WTC11 (cell line): ENCODE data around the gene EIF4G1. TPM values are rescaled to one million over a fixed set of nuclear protein-coding genes. Genes with fewer than 3 reads are reported as not detected.

Experiments used
- ATAC-seq: fragments of 200-7000 bp; cut with Tn5 transposase; 2 replicates; pipeline ENCODE4 v1.10.0; 2021; ENCODE audit warnings: mild to moderate bottlenecking, moderate library complexity
- CTCF ChIA-PET: fragments of 300-600 bp; sonication (Branson Sonifier 250); formaldehyde crosslinking; loops from one replicate; lab custom pipeline; 2021; ENCODE audit warnings: antibody characterized with exemption; lab: Charles Lee
- POLR2A ChIA-PET: fragments of 350-600 bp; sonication (Branson Sonifier 250); formaldehyde crosslinking; loops from one replicate; lab custom pipeline; 2021; ENCODE audit warnings: antibody characterized with exemption; lab: Charles Lee
- DNase-seq: peaks from one replicate; pipeline ENCODE4 v3.0.0; 2021; ENCODE audit warnings: low spot score
- H3K27ac Mint-ChIP-seq: 2 replicates; pipeline ENCODE4 v1.8.0; 2021; ENCODE audit warnings: mixed read lengths
- H3K27me3 Mint-ChIP-seq: 2 replicates; pipeline ENCODE4 v1.8.0; 2021; ENCODE audit warnings: low read depth, mild to moderate bottlenecking, moderate library complexity, mixed read lengths
- H3K36me3 Mint-ChIP-seq: 2 replicates; pipeline ENCODE4 v1.8.0; 2021; ENCODE audit warnings: mixed read lengths
- H3K4me1 Mint-ChIP-seq: 2 replicates; pipeline ENCODE4 v1.8.0; 2022; ENCODE audit warnings: mixed read lengths
- H3K4me3 Mint-ChIP-seq: 2 replicates; pipeline ENCODE4 v1.8.0; 2021; ENCODE audit warnings: mild to moderate bottlenecking, moderate library complexity, mixed read lengths
- H3K9me3 Mint-ChIP-seq: 2 replicates; pipeline ENCODE4 v1.8.0; 2021; ENCODE audit warnings: mixed read lengths
- ELF4 ChIP-seq: sonication (generic); formaldehyde crosslinking; IDR thresholded peaks from 2 replicates; pipeline ENCODE4 v1.8.1; 2022; ENCODE audit warnings: low read depth, mild to moderate bottlenecking, moderate library complexity, missing genetic modification reagents
- EMX1 ChIP-seq: fragments of 250-450 bp; sonication (Bioruptor Pico); IDR thresholded peaks from 2 replicates; pipeline ENCODE4 v1.8.0; 2021; ENCODE audit warnings: mild to moderate bottlenecking
- JUN ChIP-seq: sonication (generic); formaldehyde crosslinking; IDR thresholded peaks from 2 replicates; pipeline ENCODE4 v1.8.0; 2023; ENCODE audit warnings: mild to moderate bottlenecking, missing genetic modification reagents
- NR1H2 ChIP-seq: sonication (generic); formaldehyde crosslinking; IDR thresholded peaks from 2 replicates; pipeline ENCODE4 v1.9.0; 2021; ENCODE audit warnings: mild to moderate bottlenecking, moderate library complexity, missing genetic modification reagents
- RELA ChIP-seq: sonication (generic); formaldehyde crosslinking; IDR thresholded peaks from 2 replicates; pipeline ENCODE4 v1.8.1; 2022; ENCODE audit warnings: missing genetic modification reagents, mild to moderate bottlenecking, borderline replicate concordance
- SMAD3 ChIP-seq: sonication (generic); formaldehyde crosslinking; IDR thresholded peaks from 2 replicates; pipeline ENCODE4 v1.8.0; 2022; ENCODE audit warnings: missing genetic modification reagents, mild to moderate bottlenecking, borderline replicate concordance
- SOX15 ChIP-seq: fragments of 250-450 bp; sonication (Bioruptor Pico); IDR thresholded peaks from 2 replicates; pipeline ENCODE4 v1.9.0; 2021; ENCODE audit warnings: mild to moderate bottlenecking
- ZNF219 ChIP-seq: sonication (generic); formaldehyde crosslinking; IDR thresholded peaks from 2 replicates; pipeline ENCODE4 v1.8.0; 2023; ENCODE audit warnings: missing genetic modification reagents, mild to moderate bottlenecking, borderline replicate concordance
- ZNF416 ChIP-seq: fragments of 250-450 bp; sonication (Bioruptor Pico); IDR thresholded peaks from 2 replicates; pipeline ENCODE4 v1.9.0; 2021; ENCODE audit warnings: mild to moderate bottlenecking, inconsistent platforms
- total RNA-seq: library from RNA; stranded (reverse); gene quantifications from 3 replicates; pipeline ENCODE4 v1.2.3, GENCODE V29; 2021
- TF ChIP-seq, protein P1 (sequence below): sonication (generic); formaldehyde crosslinking; IDR thresholded peaks from 2 replicates; pipeline ENCODE4 v1.8.1; 2023; ENCODE audit warnings: mild to moderate bottlenecking, missing genetic modification reagents, borderline replicate concordance
- TF ChIP-seq, protein P2 (sequence below): fragments of 250-450 bp; sonication (Bioruptor Pico); conservative IDR thresholded peaks from 2 replicates; pipeline ENCODE4 v1.9.0; 2021; ENCODE audit warnings: mild to moderate bottlenecking
- TF ChIP-seq, protein P3 (sequence below): sonication (generic); formaldehyde crosslinking; IDR thresholded peaks from 2 replicates; pipeline ENCODE4 v1.8.1; 2023; ENCODE audit warnings: mild to moderate bottlenecking, moderate library complexity, missing genetic modification reagents
- TF ChIP-seq, protein P4 (sequence below): sonication (generic); formaldehyde crosslinking; IDR thresholded peaks from 2 replicates; pipeline ENCODE4 v1.8.0; 2022; ENCODE audit warnings: missing genetic modification reagents
- TF ChIP-seq, protein P5 (sequence below): fragments of 250-450 bp; sonication (Bioruptor Pico); IDR thresholded peaks from 2 replicates; pipeline ENCODE4 v1.9.0; 2021; ENCODE audit warnings: moderate library complexity, mild to moderate bottlenecking, inconsistent platforms, borderline replicate concordance
- TF ChIP-seq, protein P6 (sequence below): fragments of 250-450 bp; sonication (Bioruptor Pico); IDR thresholded peaks from 2 replicates; pipeline ENCODE4 v2.1.2; 2022; ENCODE audit warnings: mild to moderate bottlenecking, moderate library complexity

Gene EIF4G1
- total RNA-seq, 1 experiment from 2014 or later = 557 TPM

DNA sequence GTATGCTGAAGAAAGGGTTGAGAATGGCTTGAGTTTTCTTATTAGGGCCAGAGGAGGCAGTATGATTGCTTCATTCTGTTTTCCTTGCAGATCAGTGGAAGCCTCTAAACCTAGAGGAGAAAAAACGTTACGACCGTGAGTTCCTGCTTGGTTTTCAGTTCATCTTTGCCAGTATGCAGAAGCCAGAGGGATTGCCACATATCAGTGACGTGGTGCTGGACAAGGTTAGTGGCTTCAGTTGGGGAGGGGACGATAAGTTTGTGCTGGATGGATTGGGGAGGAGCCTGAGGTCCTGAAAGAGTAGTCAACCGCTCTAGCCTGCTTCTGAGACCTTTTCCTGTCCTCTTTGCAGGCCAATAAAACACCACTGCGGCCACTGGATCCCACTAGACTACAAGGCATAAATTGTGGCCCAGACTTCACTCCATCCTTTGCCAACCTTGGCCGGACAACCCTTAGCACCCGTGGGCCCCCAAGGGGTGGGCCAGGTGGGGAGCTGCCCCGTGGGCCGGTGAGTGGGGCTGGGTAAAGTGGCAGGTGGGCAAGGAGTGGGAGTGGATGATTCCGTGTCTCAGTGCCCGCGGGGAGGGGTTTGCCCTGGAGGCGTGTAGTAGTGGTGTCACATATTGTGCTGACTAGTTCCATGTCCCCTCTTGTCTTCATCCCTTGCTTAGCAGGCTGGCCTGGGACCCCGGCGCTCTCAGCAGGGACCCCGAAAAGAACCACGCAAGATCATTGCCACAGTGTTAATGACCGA lies 8.5 kb downstream of the EIF4G1 start (continued):
- TF ChIP-seq, protein P1, sequence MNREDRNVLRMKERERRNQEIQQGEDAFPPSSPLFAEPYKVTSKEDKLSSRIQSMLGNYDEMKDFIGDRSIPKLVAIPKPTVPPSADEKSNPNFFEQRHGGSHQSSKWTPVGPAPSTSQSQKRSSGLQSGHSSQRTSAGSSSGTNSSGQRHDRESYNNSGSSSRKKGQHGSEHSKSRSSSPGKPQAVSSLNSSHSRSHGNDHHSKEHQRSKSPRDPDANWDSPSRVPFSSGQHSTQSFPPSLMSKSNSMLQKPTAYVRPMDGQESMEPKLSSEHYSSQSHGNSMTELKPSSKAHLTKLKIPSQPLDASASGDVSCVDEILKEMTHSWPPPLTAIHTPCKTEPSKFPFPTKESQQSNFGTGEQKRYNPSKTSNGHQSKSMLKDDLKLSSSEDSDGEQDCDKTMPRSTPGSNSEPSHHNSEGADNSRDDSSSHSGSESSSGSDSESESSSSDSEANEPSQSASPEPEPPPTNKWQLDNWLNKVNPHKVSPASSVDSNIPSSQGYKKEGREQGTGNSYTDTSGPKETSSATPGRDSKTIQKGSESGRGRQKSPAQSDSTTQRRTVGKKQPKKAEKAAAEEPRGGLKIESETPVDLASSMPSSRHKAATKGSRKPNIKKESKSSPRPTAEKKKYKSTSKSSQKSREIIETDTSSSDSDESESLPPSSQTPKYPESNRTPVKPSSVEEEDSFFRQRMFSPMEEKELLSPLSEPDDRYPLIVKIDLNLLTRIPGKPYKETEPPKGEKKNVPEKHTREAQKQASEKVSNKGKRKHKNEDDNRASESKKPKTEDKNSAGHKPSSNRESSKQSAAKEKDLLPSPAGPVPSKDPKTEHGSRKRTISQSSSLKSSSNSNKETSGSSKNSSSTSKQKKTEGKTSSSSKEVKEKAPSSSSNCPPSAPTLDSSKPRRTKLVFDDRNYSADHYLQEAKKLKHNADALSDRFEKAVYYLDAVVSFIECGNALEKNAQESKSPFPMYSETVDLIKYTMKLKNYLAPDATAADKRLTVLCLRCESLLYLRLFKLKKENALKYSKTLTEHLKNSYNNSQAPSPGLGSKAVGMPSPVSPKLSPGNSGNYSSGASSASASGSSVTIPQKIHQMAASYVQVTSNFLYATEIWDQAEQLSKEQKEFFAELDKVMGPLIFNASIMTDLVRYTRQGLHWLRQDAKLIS (CRISPR knock-in tag) = no peak
- TF ChIP-seq SOX15 (no peak), ZNF219 (CRISPR knock-in tag) (no peak)

DNA sequence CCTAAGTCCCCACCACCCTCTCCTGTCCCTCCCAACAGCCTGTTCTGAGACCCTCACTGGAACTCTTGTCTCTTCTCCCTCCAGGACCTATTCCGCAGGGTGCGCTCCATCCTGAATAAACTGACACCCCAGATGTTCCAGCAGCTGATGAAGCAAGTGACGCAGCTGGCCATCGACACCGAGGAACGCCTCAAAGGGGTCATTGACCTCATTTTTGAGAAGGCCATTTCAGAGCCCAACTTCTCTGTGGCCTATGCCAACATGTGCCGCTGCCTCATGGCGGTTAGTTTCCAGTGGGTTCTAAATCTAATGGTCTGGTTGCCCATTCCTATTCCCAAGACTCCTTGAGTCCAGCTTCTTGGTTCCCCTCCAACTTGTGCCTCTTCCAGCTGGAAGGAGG lies 9.3 kb downstream of the EIF4G1 start:
- ATAC-seq (no peak), DNase-seq (no peak)
- H3K27me3 Mint-ChIP-seq = no peaks in the 10 kb centered on the region
- ChIA-PET CTCF (no interaction called here), POLR2A (interaction anchor here (1.5 kb wide), 1 partner anchor 24 kb away, joined by 4 read pairs; no protein-coding TSS in a partner anchor)
- H3K4me3 Mint-ChIP-seq = no peak overlapping the region
- H3K4me1 Mint-ChIP-seq = no peaks in the 10 kb centered on the region
- TF ChIP-seq, protein P2, sequence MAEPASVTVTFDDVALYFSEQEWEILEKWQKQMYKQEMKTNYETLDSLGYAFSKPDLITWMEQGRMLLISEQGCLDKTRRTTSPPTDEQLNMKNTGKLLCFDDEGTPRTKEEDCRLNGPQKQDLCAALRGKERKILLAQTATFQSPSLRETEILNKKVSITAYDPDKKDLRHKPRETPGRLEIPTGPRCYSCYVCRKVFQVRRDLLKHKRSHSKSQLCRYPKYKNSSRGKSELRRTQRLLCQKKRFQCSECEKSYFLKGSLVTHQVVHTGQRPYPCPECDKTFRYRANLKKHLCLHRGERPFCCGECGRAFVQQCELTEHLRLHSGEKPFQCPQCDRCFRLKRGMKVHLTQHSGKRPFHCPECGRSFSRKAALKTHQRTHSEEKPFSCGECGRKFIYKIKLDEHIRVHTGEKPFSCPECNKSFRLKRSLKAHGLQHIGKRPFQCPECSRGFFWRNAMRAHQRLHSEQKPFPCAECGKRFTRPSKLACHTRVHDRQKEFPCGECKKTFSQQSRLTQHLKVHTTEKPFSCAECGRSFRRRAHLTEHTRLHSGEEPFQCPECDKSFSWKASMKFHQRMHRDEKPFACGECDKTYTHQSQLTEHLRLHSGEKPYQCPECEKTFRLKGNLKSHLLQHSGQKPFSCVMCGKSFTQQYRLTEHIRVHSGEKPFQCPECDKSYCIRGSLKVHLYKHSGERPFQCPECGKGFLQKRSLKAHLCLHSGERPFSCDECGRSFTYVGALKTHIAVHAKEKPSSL (CRISPR knock-in tag) = no peak
- TF ChIP-seq RELA (no peak), ZNF416 (CRISPR knock-in tag) (no peak), JUN (CRISPR knock-in tag) (no peak), EMX1 (CRISPR knock-in tag) (no peak), SMAD3 (CRISPR knock-in tag) (no peak), ZNF219 (CRISPR knock-in tag) (no peak), NR1H2 (CRISPR knock-in tag) (no peak), ELF4 (CRISPR knock-in tag) (no peak)
- TF ChIP-seq, protein P3, sequence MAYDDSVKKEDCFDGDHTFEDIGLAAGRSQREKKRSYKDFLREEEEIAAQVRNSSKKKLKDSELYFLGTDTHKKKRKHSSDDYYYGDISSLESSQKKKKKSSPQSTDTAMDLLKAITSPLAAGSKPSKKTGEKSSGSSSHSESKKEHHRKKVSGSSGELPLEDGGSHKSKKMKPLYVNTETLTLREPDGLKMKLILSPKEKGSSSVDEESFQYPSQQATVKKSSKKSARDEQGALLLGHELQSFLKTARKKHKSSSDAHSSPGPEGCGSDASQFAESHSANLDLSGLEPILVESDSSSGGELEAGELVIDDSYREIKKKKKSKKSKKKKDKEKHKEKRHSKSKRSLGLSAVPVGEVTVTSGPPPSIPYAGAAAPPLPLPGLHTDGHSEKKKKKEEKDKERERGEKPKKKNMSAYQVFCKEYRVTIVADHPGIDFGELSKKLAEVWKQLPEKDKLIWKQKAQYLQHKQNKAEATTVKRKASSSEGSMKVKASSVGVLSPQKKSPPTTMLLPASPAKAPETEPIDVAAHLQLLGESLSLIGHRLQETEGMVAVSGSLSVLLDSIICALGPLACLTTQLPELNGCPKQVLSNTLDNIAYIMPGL = no peak
- TF ChIP-seq, protein P4, sequence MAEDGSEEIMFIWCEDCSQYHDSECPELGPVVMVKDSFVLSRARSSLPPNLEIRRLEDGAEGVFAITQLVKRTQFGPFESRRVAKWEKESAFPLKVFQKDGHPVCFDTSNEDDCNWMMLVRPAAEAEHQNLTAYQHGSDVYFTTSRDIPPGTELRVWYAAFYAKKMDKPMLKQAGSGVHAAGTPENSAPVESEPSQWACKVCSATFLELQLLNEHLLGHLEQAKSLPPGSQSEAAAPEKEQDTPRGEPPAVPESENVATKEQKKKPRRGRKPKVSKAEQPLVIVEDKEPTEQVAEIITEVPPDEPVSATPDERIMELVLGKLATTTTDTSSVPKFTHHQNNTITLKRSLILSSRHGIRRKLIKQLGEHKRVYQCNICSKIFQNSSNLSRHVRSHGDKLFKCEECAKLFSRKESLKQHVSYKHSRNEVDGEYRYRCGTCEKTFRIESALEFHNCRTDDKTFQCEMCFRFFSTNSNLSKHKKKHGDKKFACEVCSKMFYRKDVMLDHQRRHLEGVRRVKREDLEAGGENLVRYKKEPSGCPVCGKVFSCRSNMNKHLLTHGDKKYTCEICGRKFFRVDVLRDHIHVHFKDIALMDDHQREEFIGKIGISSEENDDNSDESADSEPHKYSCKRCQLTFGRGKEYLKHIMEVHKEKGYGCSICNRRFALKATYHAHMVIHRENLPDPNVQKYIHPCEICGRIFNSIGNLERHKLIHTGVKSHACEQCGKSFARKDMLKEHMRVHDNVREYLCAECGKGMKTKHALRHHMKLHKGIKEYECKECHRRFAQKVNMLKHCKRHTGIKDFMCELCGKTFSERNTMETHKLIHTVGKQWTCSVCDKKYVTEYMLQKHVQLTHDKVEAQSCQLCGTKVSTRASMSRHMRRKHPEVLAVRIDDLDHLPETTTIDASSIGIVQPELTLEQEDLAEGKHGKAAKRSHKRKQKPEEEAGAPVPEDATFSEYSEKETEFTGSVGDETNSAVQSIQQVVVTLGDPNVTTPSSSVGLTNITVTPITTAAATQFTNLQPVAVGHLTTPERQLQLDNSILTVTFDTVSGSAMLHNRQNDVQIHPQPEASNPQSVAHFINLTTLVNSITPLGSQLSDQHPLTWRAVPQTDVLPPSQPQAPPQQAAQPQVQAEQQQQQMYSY (CRISPR knock-in tag) = no peak
- TF ChIP-seq, protein P5, sequence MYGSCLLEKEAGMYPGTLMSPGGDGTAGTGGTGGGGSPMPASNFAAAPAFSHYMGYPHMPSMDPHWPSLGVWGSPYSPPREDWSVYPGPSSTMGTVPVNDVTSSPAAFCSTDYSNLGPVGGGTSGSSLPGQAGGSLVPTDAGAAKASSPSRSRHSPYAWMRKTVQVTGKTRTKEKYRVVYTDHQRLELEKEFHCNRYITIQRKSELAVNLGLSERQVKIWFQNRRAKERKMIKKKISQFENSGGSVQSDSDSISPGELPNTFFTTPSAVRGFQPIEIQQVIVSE = no peak
- TF ChIP-seq, protein P6, sequence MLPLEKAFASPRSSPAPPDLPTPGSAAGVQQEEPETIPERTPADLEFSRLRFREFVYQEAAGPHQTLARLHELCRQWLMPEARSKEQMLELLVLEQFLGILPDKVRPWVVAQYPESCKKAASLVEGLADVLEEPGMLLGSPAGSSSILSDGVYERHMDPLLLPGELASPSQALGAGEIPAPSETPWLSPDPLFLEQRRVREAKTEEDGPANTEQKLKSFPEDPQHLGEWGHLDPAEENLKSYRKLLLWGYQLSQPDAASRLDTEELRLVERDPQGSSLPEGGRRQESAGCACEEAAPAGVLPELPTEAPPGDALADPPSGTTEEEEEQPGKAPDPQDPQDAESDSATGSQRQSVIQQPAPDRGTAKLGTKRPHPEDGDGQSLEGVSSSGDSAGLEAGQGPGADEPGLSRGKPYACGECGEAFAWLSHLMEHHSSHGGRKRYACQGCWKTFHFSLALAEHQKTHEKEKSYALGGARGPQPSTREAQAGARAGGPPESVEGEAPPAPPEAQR (CRISPR knock-in tag) = no peak
- H3K36me3 Mint-ChIP-seq = peaks cover 85% of the 10 kb centered on the region
- H3K27ac Mint-ChIP-seq = no peak overlapping the region; the same call in 1 of the 2 replicates
- H3K9me3 Mint-ChIP-seq = no peaks in the 10 kb centered on the region
